H7 (cell line): ENCODE data around the gene RBBP4. TPM values are rescaled to one million over a fixed set of nuclear protein-coding genes. Genes with fewer than 3 reads are reported as not detected.
"Not testable (repeated sequence)": the region's sequence is repeated elsewhere in the genome, so short reads cannot be mapped to it uniquely, and the experiment has no call there.

Experiments
- DNase-seq: peaks from one replicate; pipeline ENCODE4 v3.0.0; 2012
- H3K27me3 ChIP-seq: 2 replicates; pipeline ENCODE4 v1.6.0; 2011; ENCODE audit warnings: mild to moderate bottlenecking, low read length; ENCODE audit not compliant: control insufficient read depth, insufficient read depth
- H3K36me3 ChIP-seq: replicated peaks from 2 replicates; pipeline ENCODE4 v1.5.1; 2011; ENCODE audit warnings: low read length; ENCODE audit not compliant: control insufficient read depth, insufficient read depth
- H3K4me3 ChIP-seq: 2 replicates; pipeline ENCODE4 v1.5.1; 2011; ENCODE audit warnings: low read depth, mild to moderate bottlenecking, control low read depth, low read length, moderate library complexity; ENCODE audit not compliant: insufficient read depth
- total RNA-seq: library from RNA; depleted of rRNA; stranded (reverse); fragments of >200 nt; shearing (Covaris generic); gene quantifications from 2 replicates; pipeline ENCODE4 v1.2.3, GENCODE V29; 2014

Gene RBBP4
- total RNA-seq, 1 experiment from 2014 or later = 311 TPM

GRCh38 chr1:32696041-32696440, 45.0 kb downstream of the RBBP4 start:
- Histone ChIP-seq H3K4me3 (no peak overlapping the region), H3K27me3 (no peaks in the 10 kb centered on the region), H3K36me3 (no peaks in the 10 kb centered on the region)
- no peak for DNase-seq

- H3K36me3 ChIP-seq, H3K27me3 ChIP-seq: not testable (repeated sequence)
These were observed 46.0 kb downstream of the RBBP4 start for GRCh38 chr1:32696996-32697395.

DNA sequence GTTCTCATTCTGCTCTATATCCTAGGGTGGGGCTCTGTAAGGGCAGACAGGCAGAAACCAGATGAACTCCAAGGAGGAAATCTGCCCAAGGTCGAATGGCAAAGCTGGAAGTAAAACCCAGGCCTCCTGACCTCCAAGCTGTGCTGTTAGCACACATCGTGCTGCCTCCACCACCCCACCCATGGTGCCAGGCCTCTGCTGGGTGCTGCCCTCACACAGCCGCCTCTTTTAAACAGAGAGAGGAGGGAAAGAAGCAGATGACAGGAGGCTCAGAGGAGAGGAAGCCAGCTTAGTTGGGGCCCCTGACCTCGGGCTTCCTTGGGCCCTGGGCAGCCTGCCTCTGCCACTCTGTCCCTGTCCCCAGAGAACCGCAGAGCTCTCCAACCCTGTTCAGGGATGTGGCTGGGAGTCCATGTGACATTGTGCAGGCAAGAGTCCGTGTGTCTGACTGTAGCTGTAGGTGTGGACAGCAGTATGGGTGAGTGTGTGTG, 50.5 kb downstream of the RBBP4 start:
- Histone ChIP-seq H3K36me3 (no peaks in the 10 kb centered on the region), H3K4me3 (no peak overlapping the region), H3K27me3 (peaks cover 31% of the 10 kb centered on the region)
- peak; percentile 33 for DNase-seq

More at GRCh38 chr1:32696996-32697395, 46.0 kb downstream of the RBBP4 start:
- not testable (repeated sequence) for DNase-seq, H3K4me3 ChIP-seq

- DNase-seq = no peak
- Histone ChIP-seq H3K4me3 (peak overlapping the region; percentile 45), H3K27me3 (peaks cover 33% of the 10 kb centered on the region), H3K36me3 (no peaks in the 10 kb centered on the region)
These were observed 51.1 kb downstream of the RBBP4 start for GRCh38 chr1:32701951-32702598.

DNA sequence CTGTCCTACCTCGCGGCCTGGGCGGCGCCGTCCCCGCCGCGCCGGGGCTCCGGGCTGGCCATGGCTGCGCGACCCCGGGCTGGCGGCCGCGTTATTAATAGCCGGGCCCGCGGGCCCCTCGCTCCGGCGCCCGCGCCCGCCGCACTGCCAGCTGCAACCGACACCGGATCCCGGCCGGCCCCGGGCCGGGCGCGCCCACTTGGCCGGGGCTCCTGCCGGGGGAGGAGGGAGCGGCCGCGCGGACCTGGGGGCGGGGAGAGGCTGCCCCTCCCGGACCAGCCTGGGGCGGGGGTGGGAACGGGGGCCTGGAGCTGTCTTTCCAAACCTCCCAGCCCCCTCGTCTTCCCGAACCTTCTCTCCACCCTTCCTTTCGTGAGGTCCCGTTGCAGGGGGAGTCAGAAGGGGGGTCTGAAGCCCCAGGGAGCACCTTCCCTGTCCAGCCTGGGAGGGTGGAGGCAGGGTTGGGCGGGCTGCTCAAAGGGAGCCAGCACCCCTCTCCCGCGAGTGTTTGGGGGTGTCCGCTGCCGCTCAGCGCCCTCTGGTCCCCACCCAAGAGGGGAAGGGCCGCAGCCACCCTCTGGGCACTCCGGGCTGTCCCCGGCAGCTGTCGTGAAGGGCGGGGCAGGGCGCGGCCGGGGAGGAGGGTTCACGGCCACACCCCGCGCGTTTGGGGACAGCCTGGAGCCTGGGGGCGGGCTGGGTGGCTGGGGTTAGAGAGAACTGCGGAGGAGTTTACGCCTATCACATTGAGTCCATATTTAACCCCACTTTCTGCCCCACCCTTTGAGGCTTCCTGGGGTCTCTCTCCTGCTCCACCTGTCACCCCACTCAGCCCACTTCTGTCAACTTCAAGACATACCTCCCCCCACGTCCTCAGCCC, 51.8 kb downstream of the RBBP4 start, which contains the start of gene SYNC:
SYNC (minus strand) TSS at position 172 of the 880 bp plus-strand sequence; CDS start at position 62, 110 bp downstream.
- DNase-seq = peak; percentile 91
- peaks cover 33% of the 10 kb centered on the region for H3K27me3 ChIP-seq
- H3K36me3 ChIP-seq = no peaks in the 10 kb centered on the region
- H3K4me3 ChIP-seq = peak within 1 kb of the TSS; percentile 56

DNA sequence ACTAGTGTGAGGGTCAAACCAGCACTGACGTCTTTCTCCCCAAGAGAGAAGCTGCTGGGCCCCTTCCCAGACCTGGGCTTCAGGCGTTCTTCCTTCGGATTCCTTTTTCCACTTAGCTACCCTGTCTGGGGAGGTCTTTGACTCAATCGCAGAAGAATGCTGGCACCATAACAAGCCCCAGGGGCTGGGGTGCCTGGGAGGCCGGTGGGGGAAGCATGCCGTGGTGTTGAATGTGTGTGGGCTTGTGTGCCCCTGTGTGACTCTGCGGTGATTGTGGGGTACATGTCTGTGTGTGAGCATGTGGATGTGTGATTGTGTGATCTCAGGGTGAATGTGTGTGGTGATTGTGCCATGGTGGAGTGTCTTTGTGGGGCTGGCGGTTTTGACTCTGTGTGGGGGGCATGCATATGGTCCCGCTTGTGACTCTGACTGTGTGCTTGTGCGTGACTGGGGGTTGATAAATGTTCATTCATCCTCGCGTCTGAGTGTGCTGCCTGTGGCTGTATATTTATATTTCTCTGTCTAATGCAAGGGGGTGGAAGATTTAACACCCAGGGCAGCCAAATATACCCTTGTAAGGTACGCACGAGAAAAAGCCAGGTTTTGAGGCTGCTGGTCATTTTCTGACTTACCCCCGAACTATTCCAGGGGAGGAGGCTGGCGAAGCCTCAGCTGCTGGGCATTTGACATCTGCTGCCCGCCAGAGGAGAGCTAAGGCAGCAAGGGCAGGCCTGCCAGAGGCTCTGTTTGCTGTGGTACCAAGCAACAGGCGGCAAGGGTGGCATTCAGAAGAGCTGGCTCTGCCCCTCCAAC, 52.7 kb downstream of the RBBP4 start:
- Histone ChIP-seq H3K4me3 (peak overlapping the region; percentile 56), H3K36me3 (no peaks in the 10 kb centered on the region), H3K27me3 (peaks cover 33% of the 10 kb centered on the region)
- peak; percentile 73 for DNase-seq

- peaks cover 33% of the 10 kb centered on the region for H3K27me3 ChIP-seq
- H3K36me3 ChIP-seq = no peaks in the 10 kb centered on the region
- no peak for DNase-seq
- no peak overlapping the region for H3K4me3 ChIP-seq
These were observed 54.5 kb downstream of the RBBP4 start for GRCh38 chr1:32705516-32705915.

DNA sequence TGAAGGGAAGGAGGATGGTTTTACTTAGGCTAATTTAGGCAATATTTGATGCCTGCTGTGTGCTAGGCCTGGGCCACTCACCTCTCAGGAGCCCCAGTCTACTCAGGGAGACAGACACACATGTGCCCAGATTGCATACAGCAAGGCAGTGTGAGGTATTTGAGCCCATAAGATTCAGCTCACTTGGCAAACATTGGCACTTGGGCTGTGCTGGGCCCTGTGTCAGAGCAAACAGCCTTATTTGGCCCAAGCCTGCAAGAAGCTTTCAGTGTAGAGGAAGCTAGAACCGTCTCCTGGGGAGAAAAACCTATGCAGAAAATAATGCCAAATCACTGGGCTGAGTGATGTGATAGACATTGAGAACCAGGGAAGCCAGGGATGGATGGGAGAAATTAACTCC, 55.5 kb downstream of the RBBP4 start:
- Histone ChIP-seq H3K27me3 (peaks cover 30% of the 10 kb centered on the region), H3K36me3 (no peaks in the 10 kb centered on the region), H3K4me3 (no peak overlapping the region)
- DNase-seq = no peak

GRCh38 chr1:32709075-32709474, 58.1 kb downstream of the RBBP4 start:
- H3K36me3 ChIP-seq = no peaks in the 10 kb centered on the region
- no peak for DNase-seq
- no peak overlapping the region for H3K4me3 ChIP-seq
- peaks cover 6% of the 10 kb centered on the region for H3K27me3 ChIP-seq

DNA sequence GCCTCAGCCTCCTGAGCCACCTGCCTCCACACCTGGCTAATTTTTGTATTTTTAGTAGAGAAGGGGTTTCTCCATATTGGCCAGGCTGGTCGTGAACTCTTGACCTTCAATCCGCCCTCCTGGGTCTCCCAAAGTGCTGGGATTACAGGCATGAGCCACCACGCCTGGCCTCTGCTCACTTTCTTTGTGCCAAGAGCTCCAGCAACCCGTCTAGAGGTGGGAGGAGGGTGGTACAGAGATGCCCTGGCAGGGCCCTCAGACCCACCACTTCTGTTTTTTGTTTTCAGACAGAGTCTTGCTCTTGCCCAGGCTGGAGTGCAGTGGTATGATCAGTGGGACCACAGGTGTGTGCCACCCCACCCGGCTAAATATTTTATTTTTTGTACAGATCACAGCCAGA, 58.5 kb downstream of the RBBP4 start:
- no peak overlapping the region for H3K4me3 ChIP-seq
- no peaks in the 10 kb centered on the region for H3K36me3 ChIP-seq
- DNase-seq = peak; percentile 26
- peaks cover 3% of the 10 kb centered on the region for H3K27me3 ChIP-seq

DNA sequence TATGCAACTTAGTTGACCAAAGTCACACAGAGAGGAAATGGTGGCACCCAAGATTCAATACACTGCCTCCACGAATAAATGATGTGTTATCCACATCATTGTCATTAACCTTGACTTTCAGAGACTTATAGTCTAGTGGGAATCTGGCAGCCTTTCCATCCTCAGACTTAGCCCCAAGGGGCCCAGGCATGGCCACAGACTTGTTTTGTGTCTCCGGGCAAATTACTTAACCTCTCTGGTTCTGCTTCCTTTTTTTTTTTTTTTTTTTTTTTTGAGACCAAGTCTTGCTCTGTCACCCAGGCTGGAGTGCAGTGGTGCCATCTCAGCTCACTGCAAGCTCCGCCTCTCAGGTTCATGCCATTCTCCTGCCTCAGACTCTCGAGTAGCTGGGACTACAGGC, 60.2 kb downstream of the RBBP4 start:
- not testable (repeated sequence) for DNase-seq, H3K27me3 ChIP-seq, H3K36me3 ChIP-seq, H3K4me3 ChIP-seq

DNA sequence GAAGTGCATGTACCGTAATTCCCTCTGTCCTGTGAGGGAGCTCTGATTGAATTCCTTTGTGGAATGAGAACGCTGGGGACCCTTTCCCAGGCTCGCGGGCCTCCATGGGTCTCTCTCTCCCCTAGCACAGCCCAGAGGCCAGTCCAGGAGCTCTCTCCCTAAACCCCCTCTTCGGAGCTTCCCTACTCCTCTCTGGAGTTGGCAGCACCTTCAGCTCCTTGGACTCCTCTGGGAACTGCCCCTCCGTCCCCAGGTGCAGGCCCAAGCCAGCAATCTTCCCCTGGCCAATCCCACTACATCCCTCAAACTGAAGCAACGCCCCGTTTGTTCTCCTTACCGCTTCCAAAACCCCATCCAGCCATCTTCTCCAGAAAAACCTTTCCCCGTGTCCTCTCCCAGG, 62.1 kb downstream of the RBBP4 start:
- no peaks in the 10 kb centered on the region for H3K36me3 ChIP-seq
- peak; percentile 55 for DNase-seq
- no peaks in the 10 kb centered on the region for H3K27me3 ChIP-seq
- H3K4me3 ChIP-seq = no peak overlapping the region

DNA sequence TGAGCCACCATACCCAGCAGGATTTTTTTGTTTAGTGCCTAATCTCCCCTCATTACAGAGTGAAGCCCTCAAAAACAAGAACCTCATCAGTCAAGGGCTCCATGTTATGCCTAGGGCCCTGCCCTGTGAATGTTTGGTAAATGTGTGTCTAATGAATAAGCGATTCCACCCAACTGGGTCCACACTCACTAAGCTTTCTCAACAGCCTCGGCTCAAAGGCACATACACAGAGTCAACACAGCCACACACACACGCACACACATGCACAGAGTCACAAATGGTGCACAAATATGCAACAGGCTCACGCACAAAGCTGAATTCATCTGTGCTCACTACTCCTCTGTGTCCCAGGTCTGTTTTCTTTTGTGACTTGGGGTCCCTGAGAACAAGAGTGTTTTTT, 63.3 kb downstream of the RBBP4 start:
- H3K4me3 ChIP-seq = no peak overlapping the region

DNA sequence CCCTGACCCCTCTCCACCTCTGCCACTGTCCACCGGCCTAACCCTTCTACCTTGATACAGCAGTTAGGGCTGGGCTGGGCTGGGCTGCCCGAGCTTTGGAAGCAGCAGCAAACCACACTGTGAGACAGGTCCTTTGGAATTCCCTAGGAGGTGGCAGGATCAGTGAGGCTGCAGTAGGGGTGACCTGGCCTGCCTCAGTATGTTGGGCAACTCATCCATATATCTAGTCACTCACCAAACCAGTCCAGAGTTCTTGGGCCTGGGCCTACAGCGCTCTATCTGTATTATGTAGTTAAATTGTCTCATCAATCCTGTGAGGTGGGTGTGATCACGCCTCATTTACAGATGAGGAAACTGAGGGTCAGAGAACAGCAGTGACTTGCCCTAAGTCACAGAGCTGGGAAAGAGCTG, 64.9 kb downstream of the RBBP4 start:
- DNase-seq = peak; percentile 23

More for the DNA sequence above, 63.3 kb downstream of the RBBP4 start:
- DNase-seq = no peak
- Histone ChIP-seq H3K36me3 (no peaks in the 10 kb centered on the region), H3K27me3 (no peaks in the 10 kb centered on the region)

More for the DNA sequence above, 64.9 kb downstream of the RBBP4 start:
- no peak overlapping the region for H3K4me3 ChIP-seq
- H3K36me3 ChIP-seq = no peaks in the 10 kb centered on the region
- H3K27me3 ChIP-seq = no peaks in the 10 kb centered on the region
